Measurements from ENCODE around the gene VWA3A. TPM values are rescaled to one million over a fixed set of nuclear protein-coding genes. Genes with fewer than 3 reads are reported as not detected.

The VWA3A gene
- total and polyA plus RNA-seq, 2 donors (not counting 3 experiments of a cell fraction or from before 2014, with no cell fraction given) = 0.12 to 0.84 TPM

GRCh38 chr16:22053921-22054341, 38.4 kb upstream of the VWA3A start:
- H3K9me3 ChIP-seq (replicated peaks; ENCODE audit: control insufficient read depth, insufficient read depth, low read length) = no peaks in the 10 kb centered on the region
- CTCF ChIA-PET = no interaction called here
- H3K36me3 ChIP-seq (ENCODE audit: control insufficient read depth in 2 of 2, extremely low read depth in 1 of 2, insufficient read depth in 2 of 2, low read length in 2 of 2) = peaks cover 0 to 2% of the 10 kb centered on the region in 2 experiments
- dilution Hi-C loops (cut with MboI; ENCODE audit: extremely low pct_ligation_motif_present, low sequenced_read_pairs) (no loop called here), intact Hi-C loops (cut with micrococcal nuclease) (loop anchor here (2.0 kb wide), 1 partner anchor 15 kb away; no protein-coding TSS in a partner anchor)
- no peaks in the 10 kb centered on the region for H4K20me1 ChIP-seq (replicated peaks; ENCODE audit: control insufficient read depth, extremely low read depth, insufficient read depth, low read length)
- H2AFZ ChIP-seq (ENCODE audit: low read depth, low read length) = no peak overlapping the region
- peaks cover 8% of the 10 kb centered on the region for H3K4me1 ChIP-seq (ENCODE audit: control insufficient read depth, extremely low read depth, insufficient read depth, low read length)
- no peak for TF ChIP-seq POLR2AphosphoS5 (IDR thresholded peaks at IDR 0.05; ENCODE audit: insufficient read depth, low read depth, low read length)
- TF ChIP-seq CTCF (IDR thresholded peaks at IDR 0.05; ENCODE audit: extremely low read depth in 1 of 2, insufficient read depth in 1 of 2, low read depth in 1 of 2, low read length in 2 of 2) = no peak
- TF ChIP-seq GATA2 (IDR thresholded peaks at IDR 0.05; ENCODE audit: insufficient read depth, insufficient read length, low read depth, low read length) = no peak
- no peak for TF ChIP-seq POLR2A (IDR thresholded peaks at IDR 0.05; ENCODE audit: low read depth, low read length)
- no peak for TF ChIP-seq MYC (IDR thresholded peaks at IDR 0.05; ENCODE audit: low read depth, low read length)
- TF ChIP-seq FOS (IDR thresholded peaks at IDR 0.05; ENCODE audit: borderline replicate concordance, insufficient read depth, low read length) = no peak
- no TSS peak for BruUV-seq (replicated peaks)
- H3K9me1 ChIP-seq (replicated peaks; ENCODE audit: control insufficient read depth, extremely low read depth, insufficient read depth, low read length) = no peaks in the 10 kb centered on the region
- DNase-seq (ENCODE audit: low read depth, low spot score) (no peak), FAIRE-seq (no peak)
- peaks cover 78% of the 10 kb centered on the region for H3K79me2 ChIP-seq (ENCODE audit: control insufficient read depth, insufficient read depth, low read length)
- no peak overlapping the region for H3K4me2 ChIP-seq (ENCODE audit: insufficient read depth, low read length)
- no peak overlapping the region for H3K4me3 ChIP-seq (replicated peaks in 1 of 3; ENCODE audit: insufficient read depth in 1 of 3, low read depth in 1 of 3, low read length in 3 of 3)
- no peaks in the 10 kb centered on the region for H3K27me3 ChIP-seq (ENCODE audit: control insufficient read depth in 2 of 2, insufficient read depth in 2 of 2, low read length in 2 of 2)
- H3K9ac ChIP-seq (replicated peaks; ENCODE audit: extremely low read depth, insufficient read depth, low read length) = no peak overlapping the region
- no peak overlapping the region for H3K27ac ChIP-seq (ENCODE audit: insufficient read depth, low read depth, low read length)
- POLR2A ChIA-PET = no interaction called here

Measured in endothelial cell of umbilical vein (primary cell).